Measurements from ENCODE around the gene GNMT. TPM values are rescaled to one million over a fixed set of nuclear protein-coding genes. Genes with fewer than 3 reads are reported as not detected.

Gene GNMT
- total and polyA plus RNA-seq, 10 of the 15 experiments (the other 5 are each of a cell fraction or from before 2014, with no cell fraction given) = 0.27 to 1.1 (median 0.39) TPM

DNA sequence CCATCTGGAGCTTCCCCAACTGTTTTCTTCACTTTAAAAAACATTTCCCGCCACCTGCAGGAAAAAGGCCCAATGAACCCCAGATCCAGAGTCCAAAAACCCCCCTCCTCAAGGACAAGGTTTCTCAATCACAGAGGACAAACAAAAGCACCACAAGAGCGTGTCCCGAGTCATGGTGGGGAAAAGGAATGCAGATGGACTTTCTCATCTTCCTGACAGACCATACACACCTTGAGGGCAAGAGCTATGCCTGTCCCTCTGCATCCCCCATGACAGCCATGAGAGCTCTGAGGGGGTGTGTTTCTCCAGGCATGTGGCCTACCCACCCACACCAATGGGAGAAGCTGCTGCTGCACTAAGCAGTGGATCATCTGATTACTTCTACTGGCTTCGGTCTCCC lies 9.4 kb downstream of the GNMT start (continued):
- no peak for TF ChIP-seq NRF1 (conservative IDR thresholded peaks at IDR 0.05; ENCODE audit: low read depth, low read length)
- TF ChIP-seq, protein P1, sequence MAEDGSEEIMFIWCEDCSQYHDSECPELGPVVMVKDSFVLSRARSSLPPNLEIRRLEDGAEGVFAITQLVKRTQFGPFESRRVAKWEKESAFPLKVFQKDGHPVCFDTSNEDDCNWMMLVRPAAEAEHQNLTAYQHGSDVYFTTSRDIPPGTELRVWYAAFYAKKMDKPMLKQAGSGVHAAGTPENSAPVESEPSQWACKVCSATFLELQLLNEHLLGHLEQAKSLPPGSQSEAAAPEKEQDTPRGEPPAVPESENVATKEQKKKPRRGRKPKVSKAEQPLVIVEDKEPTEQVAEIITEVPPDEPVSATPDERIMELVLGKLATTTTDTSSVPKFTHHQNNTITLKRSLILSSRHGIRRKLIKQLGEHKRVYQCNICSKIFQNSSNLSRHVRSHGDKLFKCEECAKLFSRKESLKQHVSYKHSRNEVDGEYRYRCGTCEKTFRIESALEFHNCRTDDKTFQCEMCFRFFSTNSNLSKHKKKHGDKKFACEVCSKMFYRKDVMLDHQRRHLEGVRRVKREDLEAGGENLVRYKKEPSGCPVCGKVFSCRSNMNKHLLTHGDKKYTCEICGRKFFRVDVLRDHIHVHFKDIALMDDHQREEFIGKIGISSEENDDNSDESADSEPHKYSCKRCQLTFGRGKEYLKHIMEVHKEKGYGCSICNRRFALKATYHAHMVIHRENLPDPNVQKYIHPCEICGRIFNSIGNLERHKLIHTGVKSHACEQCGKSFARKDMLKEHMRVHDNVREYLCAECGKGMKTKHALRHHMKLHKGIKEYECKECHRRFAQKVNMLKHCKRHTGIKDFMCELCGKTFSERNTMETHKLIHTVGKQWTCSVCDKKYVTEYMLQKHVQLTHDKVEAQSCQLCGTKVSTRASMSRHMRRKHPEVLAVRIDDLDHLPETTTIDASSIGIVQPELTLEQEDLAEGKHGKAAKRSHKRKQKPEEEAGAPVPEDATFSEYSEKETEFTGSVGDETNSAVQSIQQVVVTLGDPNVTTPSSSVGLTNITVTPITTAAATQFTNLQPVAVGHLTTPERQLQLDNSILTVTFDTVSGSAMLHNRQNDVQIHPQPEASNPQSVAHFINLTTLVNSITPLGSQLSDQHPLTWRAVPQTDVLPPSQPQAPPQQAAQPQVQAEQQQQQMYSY (CRISPR knock-in tag; IDR thresholded peaks at IDR 0.05) = no peak

DNA sequence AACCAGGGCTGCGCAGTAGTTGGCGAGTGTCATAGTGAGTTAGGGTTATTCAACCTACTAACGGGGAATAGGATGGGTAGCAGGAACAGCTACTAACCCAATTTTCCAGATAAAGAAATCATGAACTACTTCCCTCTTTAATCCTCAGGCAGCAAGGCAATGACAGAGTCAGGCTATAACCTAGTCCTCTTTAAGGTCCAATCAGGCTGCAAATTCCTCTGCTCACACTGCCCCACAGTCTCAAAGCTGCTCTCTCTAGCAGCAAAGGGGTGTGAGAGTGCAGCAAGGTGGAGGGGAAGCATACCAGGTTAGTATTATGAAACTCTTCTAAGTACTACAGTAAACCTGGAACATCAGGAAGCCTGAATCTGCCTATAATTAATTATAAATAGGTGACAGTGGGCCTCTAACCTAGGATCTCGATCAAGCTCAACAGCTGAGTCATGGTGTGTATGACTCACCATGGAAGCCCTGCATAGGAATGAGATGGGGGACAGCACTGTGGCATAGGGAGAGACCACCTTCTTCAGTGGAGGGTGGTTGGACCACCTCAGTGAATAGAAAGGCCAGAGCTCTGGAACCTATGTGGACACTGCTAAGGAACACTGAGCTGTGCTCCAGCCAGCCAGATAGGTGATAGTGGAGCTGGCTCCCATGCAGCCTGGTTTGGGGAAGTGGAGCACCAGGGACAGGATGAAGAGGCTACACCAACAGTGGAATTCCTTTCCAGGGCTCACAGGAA lies 10.5 kb downstream of the GNMT start:
- no peak overlapping the region for H2AFZ ChIP-seq (ENCODE audit: control insufficient read depth, low read depth, low read length)
- ATAC-seq (no peak), FAIRE-seq (no peak), DNase-seq (ENCODE audit: low read depth, low spot score) (no peak)
- no peak overlapping the region for H3K27ac ChIP-seq (ENCODE audit: control insufficient read depth, insufficient read depth)
- H3K9me3 ChIP-seq (replicated peaks; ENCODE audit: control insufficient read depth, insufficient read depth, low read length) = no peaks in the 10 kb centered on the region
- CTCF ChIA-PET = interaction anchor here (0.5 to 1.8 kb wide), 3 partner anchors 38 to 173 kb away, joined by 3 to 6 read pairs (median 3); no protein-coding TSS in a partner anchor
- no peak overlapping the region for H3K4me3 ChIP-seq
- SMC1A ChIA-PET (ENCODE audit: uncharacterized antibody, unreplicated experiment) = interaction anchor here (1.4 kb wide), 1 partner anchor 43 kb away, joined by 3 read pairs; the partner anchor contains the start of gene KLHDC3
- no peaks in the 10 kb centered on the region; the same call in 1 of the 2 replicates for H3K79me2 ChIP-seq (ENCODE audit: control insufficient read depth, insufficient read depth, low read length)
- intact Hi-C loops (cut with micrococcal nuclease; ENCODE audit: unreplicated experiment) = no loop called here
- WGBS (ENCODE audit: insufficient coverage, insufficient replicate concordance, low lambda C conversion rate, missing lambda C conversion rate) = 81% methylated on average over 4 of the region's 4 CpGs
- H3K36me3 ChIP-seq (ENCODE audit: control insufficient read depth in 2 of 2, insufficient read depth in 2 of 2, low read length in 1 of 2) = no peaks in the 10 kb centered on the region; a peak in 2 of 4 replicates
- H3K9ac ChIP-seq (ENCODE audit: control insufficient read depth, insufficient read depth, low read length) = no peak overlapping the region
- no peak overlapping the region for H3K4me2 ChIP-seq (ENCODE audit: control insufficient read depth, insufficient read depth)
- POLR2A ChIA-PET = interaction anchor here (0.6 to 1.1 kb wide), 2 partner anchors 8 to 10 kb away, joined by 4 read pairs; partner anchors contain the start of gene PEX6
- no peaks in the 10 kb centered on the region for H3K27me3 ChIP-seq (replicated peaks in 1 of 2; ENCODE audit: control insufficient read depth in 2 of 2, insufficient read depth in 2 of 2, low read length in 1 of 2)
- RAD21 ChIA-PET (ENCODE audit: unreplicated experiment) = interaction anchor here (0.5 kb wide), 1 partner anchor 99 kb away, joined by 3 read pairs; no protein-coding TSS in a partner anchor
- no TSS peak for BruUV-seq (replicated peaks)
- H3K4me1 ChIP-seq (ENCODE audit: control insufficient read depth, insufficient read depth, low read length) = no peaks in the 10 kb centered on the region; the same call in 1 of the 2 replicates
- no peaks in the 10 kb centered on the region for H4K20me1 ChIP-seq (ENCODE audit: control insufficient read depth, insufficient read depth)
- in situ Hi-C loops (cut with MboI) = no loop called here
- TF ChIP-seq HDGF (IDR thresholded peaks at IDR 0.05) = no peak
- TF ChIP-seq ZNF24 (IDR thresholded peaks at IDR 0.05) = no peak
- TF ChIP-seq, protein P2, sequence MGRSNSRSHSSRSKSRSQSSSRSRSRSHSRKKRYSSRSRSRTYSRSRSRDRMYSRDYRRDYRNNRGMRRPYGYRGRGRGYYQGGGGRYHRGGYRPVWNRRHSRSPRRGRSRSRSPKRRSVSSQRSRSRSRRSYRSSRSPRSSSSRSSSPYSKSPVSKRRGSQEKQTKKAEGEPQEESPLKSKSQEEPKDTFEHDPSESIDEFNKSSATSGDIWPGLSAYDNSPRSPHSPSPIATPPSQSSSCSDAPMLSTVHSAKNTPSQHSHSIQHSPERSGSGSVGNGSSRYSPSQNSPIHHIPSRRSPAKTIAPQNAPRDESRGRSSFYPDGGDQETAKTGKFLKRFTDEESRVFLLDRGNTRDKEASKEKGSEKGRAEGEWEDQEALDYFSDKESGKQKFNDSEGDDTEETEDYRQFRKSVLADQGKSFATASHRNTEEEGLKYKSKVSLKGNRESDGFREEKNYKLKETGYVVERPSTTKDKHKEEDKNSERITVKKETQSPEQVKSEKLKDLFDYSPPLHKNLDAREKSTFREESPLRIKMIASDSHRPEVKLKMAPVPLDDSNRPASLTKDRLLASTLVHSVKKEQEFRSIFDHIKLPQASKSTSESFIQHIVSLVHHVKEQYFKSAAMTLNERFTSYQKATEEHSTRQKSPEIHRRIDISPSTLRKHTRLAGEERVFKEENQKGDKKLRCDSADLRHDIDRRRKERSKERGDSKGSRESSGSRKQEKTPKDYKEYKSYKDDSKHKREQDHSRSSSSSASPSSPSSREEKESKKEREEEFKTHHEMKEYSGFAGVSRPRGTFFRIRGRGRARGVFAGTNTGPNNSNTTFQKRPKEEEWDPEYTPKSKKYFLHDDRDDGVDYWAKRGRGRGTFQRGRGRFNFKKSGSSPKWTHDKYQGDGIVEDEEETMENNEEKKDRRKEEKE (IDR thresholded peaks at IDR 0.05) = no peak
- no peak for TF ChIP-seq SIN3A (IDR thresholded peaks at IDR 0.05; ENCODE audit: low read depth, low read length)
- no peak for TF ChIP-seq SRF (IDR thresholded peaks at IDR 0.05; ENCODE audit: low read depth in 2 of 2, low read length in 2 of 2)
- TF ChIP-seq POLR2A (IDR thresholded peaks at IDR 0.05; ENCODE audit: low read depth, low read length) = no peak
- no peak for TF ChIP-seq MEF2A (IDR thresholded peaks at IDR 0.05; ENCODE audit: insufficient read depth, low read depth, low read length)
- no peak for TF ChIP-seq CHD1 (IDR thresholded peaks at IDR 0.05; ENCODE audit: low read depth, low read length)
- TF ChIP-seq, protein P3, sequence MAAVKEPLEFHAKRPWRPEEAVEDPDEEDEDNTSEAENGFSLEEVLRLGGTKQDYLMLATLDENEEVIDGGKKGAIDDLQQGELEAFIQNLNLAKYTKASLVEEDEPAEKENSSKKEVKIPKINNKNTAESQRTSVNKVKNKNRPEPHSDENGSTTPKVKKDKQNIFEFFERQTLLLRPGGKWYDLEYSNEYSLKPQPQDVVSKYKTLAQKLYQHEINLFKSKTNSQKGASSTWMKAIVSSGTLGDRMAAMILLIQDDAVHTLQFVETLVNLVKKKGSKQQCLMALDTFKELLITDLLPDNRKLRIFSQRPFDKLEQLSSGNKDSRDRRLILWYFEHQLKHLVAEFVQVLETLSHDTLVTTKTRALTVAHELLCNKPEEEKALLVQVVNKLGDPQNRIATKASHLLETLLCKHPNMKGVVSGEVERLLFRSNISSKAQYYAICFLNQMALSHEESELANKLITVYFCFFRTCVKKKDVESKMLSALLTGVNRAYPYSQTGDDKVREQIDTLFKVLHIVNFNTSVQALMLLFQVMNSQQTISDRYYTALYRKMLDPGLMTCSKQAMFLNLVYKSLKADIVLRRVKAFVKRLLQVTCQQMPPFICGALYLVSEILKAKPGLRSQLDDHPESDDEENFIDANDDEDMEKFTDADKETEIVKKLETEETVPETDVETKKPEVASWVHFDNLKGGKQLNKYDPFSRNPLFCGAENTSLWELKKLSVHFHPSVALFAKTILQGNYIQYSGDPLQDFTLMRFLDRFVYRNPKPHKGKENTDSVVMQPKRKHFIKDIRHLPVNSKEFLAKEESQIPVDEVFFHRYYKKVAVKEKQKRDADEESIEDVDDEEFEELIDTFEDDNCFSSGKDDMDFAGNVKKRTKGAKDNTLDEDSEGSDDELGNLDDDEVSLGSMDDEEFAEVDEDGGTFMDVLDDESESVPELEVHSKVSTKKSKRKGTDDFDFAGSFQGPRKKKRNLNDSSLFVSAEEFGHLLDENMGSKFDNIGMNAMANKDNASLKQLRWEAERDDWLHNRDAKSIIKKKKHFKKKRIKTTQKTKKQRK (IDR thresholded peaks at IDR 0.05; ENCODE audit: low read depth, low read length) = no peak
